Osteoblast (primary cell): ENCODE data around the gene BRSK2. TPM values are rescaled to one million over a fixed set of nuclear protein-coding genes. Genes with fewer than 3 reads are reported as not detected.

Experiments
- DNase-seq: peaks from one replicate; pipeline ENCODE4 v3.0.0; 2011; ENCODE audit warnings: low spot score, mixed read lengths; ENCODE audit not compliant: insufficient read length; ENCODE audit errors: missing footprints
- H2AFZ ChIP-seq: 2 replicates; pipeline ENCODE4 v1.6.0; 2011; ENCODE audit warnings: mild to moderate bottlenecking, low read length
- H3K27ac ChIP-seq: 2 replicates; pipeline ENCODE4 v1.5.1; 2011; ENCODE audit warnings: mild to moderate bottlenecking, low read depth, low read length, moderate library complexity
- H3K27me3 ChIP-seq: 2 replicates; pipeline ENCODE4 v1.6.0; 2012; ENCODE audit warnings: mild to moderate bottlenecking, control low read depth, inconsistent platforms, low read length, moderate library complexity; ENCODE audit not compliant: insufficient read depth
- H3K36me3 ChIP-seq: 2 replicates; pipeline ENCODE4 v1.5.1; 2011; ENCODE audit warnings: mild to moderate bottlenecking, low read length, control low read depth, moderate library complexity; ENCODE audit not compliant: insufficient read depth
- H3K4me1 ChIP-seq: 2 replicates; pipeline ENCODE4 v1.5.1; 2011; ENCODE audit warnings: mild to moderate bottlenecking, low read length, control low read depth, moderate library complexity; ENCODE audit not compliant: insufficient read depth
- H3K4me2 ChIP-seq: 2 replicates; pipeline ENCODE4 v1.6.0; 2011; ENCODE audit warnings: mild to moderate bottlenecking, low read length; ENCODE audit not compliant: insufficient read depth
- H3K4me3 ChIP-seq: fragments of 200-600 bp; sonication (generic); 3 replicates; pipeline ENCODE4 v1.5.1; 2012; ENCODE audit warnings: mild to moderate bottlenecking, low read length, inconsistent platforms; ENCODE audit not compliant: insufficient read depth
- H3K79me2 ChIP-seq: 2 replicates; pipeline ENCODE4 v1.6.0; 2012; ENCODE audit warnings: mild to moderate bottlenecking, low read length, control low read depth, inconsistent platforms; ENCODE audit not compliant: insufficient read depth
- H3K9me3 ChIP-seq: 2 replicates; pipeline ENCODE4 v1.5.1; 2011; ENCODE audit warnings: low read depth, low read length, control low read depth
- H4K20me1 ChIP-seq: 2 replicates; pipeline ENCODE4 v1.6.0; 2012; ENCODE audit warnings: mild to moderate bottlenecking, low read length, control low read depth; ENCODE audit not compliant: insufficient read depth
- CTCF ChIP-seq: IDR thresholded peaks from 2 replicates; pipeline ENCODE4 v1.5.1; 2011; ENCODE audit warnings: mild to moderate bottlenecking, low read depth, low read length, moderate library complexity; ENCODE audit errors: extremely low read depth
- total RNA-seq: library from RNA; depleted of rRNA; stranded (reverse); fragments of >200 nt; gene quantifications from 2 replicates; pipeline ENCODE4 v1.2.3, GENCODE V29; 2012

The BRSK2 gene
- total RNA-seq, 1 donor = 0.36 TPM

DNA sequence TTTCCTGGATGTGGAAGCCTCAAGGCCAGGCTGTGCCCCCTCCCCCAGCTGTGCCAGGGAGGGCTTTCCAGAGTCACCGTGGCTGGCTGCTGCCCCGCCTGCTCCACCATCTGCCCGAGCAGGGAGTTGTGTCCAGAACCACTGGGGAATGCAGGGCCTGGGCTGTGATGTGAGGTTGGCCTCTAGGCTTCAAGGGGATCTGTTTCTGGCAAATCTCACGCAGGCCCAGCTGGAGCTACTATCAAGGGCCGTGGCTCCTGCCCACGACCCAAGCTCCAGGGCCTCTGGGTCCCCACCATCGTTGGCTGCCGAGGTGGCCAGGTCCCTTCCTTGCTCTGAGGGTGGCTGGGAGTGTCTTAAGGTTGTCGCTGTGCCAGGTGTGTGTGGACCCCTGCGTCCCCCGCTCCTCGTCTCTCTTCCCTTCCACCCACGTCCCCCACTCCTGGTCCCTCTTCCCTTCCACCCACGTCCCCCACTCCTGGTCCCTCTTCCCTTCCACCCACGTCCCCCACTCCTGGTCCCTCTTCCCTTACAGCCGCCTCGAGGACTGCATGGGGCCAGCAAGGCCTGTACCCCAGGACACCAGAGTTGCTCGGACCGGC is 6.1 kb downstream of the BRSK2 start:
- H3K4me2 ChIP-seq = no peak overlapping the region
- no peaks in the 10 kb centered on the region for H3K79me2 ChIP-seq
- no peaks in the 10 kb centered on the region for H4K20me1 ChIP-seq
- no peaks in the 10 kb centered on the region for H3K36me3 ChIP-seq
- peaks cover 21% of the 10 kb centered on the region for H3K27me3 ChIP-seq
- no peaks in the 10 kb centered on the region for H3K9me3 ChIP-seq
- TF ChIP-seq CTCF = no peak
- no peak overlapping the region for H3K27ac ChIP-seq
- no peaks in the 10 kb centered on the region for H3K4me1 ChIP-seq
- no peak overlapping the region for H2AFZ ChIP-seq
- H3K4me3 ChIP-seq = no peak overlapping the region
- peak; percentile 77 for DNase-seq

- peaks cover 16% of the 10 kb centered on the region for H3K27me3 ChIP-seq
- no peaks in the 10 kb centered on the region for H3K36me3 ChIP-seq
- no peak overlapping the region for H2AFZ ChIP-seq
- H3K27ac ChIP-seq = no peak overlapping the region
- H3K4me1 ChIP-seq = no peaks in the 10 kb centered on the region
- H4K20me1 ChIP-seq = peaks cover 2% of the 10 kb centered on the region
- no peaks in the 10 kb centered on the region for H3K9me3 ChIP-seq
- H3K4me2 ChIP-seq = no peak overlapping the region
- no peak overlapping the region for H3K4me3 ChIP-seq
- H3K79me2 ChIP-seq = no peaks in the 10 kb centered on the region
- DNase-seq = peak; percentile 72
- no peak for TF ChIP-seq CTCF
Measured at GRCh38 chr11:1396375-1396841, 6.7 kb downstream of the BRSK2 start.

DNA sequence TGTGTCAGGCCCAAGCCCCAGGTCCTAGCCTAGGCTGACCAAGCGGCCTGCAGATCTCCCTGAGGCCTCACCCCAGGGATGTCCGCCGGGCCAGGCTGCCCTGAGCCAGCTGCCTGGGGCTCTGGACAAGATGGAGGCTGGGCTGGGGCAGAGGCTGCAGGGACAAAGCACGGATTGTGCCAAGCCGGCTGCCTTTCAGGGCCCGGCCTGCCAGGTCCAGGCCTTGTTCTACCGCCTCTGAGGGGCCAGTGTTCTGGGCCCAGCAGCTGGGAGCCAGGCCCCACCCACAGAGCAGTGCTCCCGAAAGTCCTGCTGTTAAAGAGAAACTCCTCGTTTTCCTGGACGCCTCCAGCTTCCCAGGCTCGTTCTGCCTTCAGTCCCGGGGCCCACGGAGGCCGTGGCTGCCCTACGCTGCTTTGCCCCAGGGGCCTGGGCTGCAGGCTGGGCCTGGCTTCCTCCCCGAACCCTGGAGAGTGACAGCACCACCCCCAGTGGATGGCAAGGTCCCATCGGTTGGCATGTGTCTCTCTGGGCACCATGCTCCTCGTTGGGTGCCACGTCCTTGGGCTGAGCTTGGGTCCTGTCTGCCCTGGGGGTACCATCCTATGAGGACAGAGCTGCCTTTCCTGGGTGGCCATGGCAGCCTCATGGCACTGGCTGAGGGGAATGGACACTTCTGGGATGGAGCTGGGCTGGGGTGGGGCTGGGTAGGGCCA is 7.6 kb downstream of the BRSK2 start:
- peaks cover 7% of the 10 kb centered on the region for H3K27me3 ChIP-seq

More for the DNA sequence above, 7.6 kb downstream of the BRSK2 start:
- Histone ChIP-seq H3K4me2 (no peak overlapping the region), H2AFZ (no peak overlapping the region), H3K4me1 (no peaks in the 10 kb centered on the region), H3K4me3 (no peak overlapping the region), H3K79me2 (no peaks in the 10 kb centered on the region), H3K9me3 (no peaks in the 10 kb centered on the region), H3K36me3 (no peaks in the 10 kb centered on the region), H4K20me1 (peaks cover 3% of the 10 kb centered on the region), H3K27ac (no peak overlapping the region)
- no peak for TF ChIP-seq CTCF
- DNase-seq = peak; percentile 82
